Astrocyte (in vitro differentiated cells and primary cell): Measurements from ENCODE around the gene STK39. TPM values are rescaled to one million over a fixed set of nuclear protein-coding genes. Genes with fewer than 3 reads are reported as not detected.

Source experiments
- DNase-seq: peaks from one replicate; pipeline ENCODE4 v3.0.0-alpha.2; 2010; ENCODE audit warnings: low read depth
- FAIRE-seq: peaks from 2 replicates; lab custom pipeline; 2011; peaks lifted over from hg19 to GRCh38; lab: Jason Lieb, UNC
- H2AFZ ChIP-seq: 2 replicates; pipeline ENCODE4 v1.6.0; 2012; ENCODE audit warnings: low read depth, low read length, inconsistent platforms
- H3K27ac ChIP-seq: 2 replicates; pipeline ENCODE4 v1.5.1; 2011; ENCODE audit warnings: low read depth, low read length, inconsistent platforms
- H3K27me3 ChIP-seq: 2 replicates; pipeline ENCODE4 v1.6.0; 2011; ENCODE audit warnings: low read length, inconsistent platforms; ENCODE audit not compliant: insufficient read depth
- H3K36me3 ChIP-seq: 2 replicates; pipeline ENCODE4 v1.5.1; 2011; ENCODE audit warnings: low read length, inconsistent platforms; ENCODE audit not compliant: insufficient read depth
- H3K4me1 ChIP-seq: 2 replicates; pipeline ENCODE4 v1.5.1; 2011; ENCODE audit warnings: low read length, inconsistent platforms; ENCODE audit not compliant: insufficient read depth
- H3K4me2 ChIP-seq: 2 replicates; pipeline ENCODE4 v1.6.0; 2012; ENCODE audit warnings: low read length, inconsistent platforms
- H3K4me3 ChIP-seq: 2 replicates; pipeline ENCODE4 v1.5.1; 2011; ENCODE audit warnings: low read depth, mild to moderate bottlenecking, low read length, inconsistent platforms; ENCODE audit not compliant: insufficient read depth
- H3K79me2 ChIP-seq: 2 replicates; pipeline ENCODE4 v1.6.0; 2012; ENCODE audit warnings: mild to moderate bottlenecking, low read length, inconsistent platforms; ENCODE audit not compliant: insufficient read depth
- H3K9ac ChIP-seq: 2 replicates; pipeline ENCODE4 v1.6.0; 2012; ENCODE audit warnings: mild to moderate bottlenecking, low read length, inconsistent platforms
- H3K9me3 ChIP-seq: 2 replicates; pipeline ENCODE4 v1.5.1; 2012; ENCODE audit warnings: low read depth, mild to moderate bottlenecking, low read length, inconsistent platforms; ENCODE audit not compliant: insufficient read depth
- H4K20me1 ChIP-seq: 2 replicates; pipeline ENCODE4 v1.6.0; 2012; ENCODE audit warnings: low read length, inconsistent platforms; ENCODE audit not compliant: insufficient read depth
- H3K27ac Mint-ChIP-seq: one replicate; pipeline ENCODE4 v1.8.0; 2021; ENCODE audit warnings: mild to moderate bottlenecking, mixed read lengths; ENCODE audit not compliant: unreplicated experiment
- H3K27me3 Mint-ChIP-seq: one replicate; pipeline ENCODE4 v1.8.0; 2021; ENCODE audit warnings: low read depth, mixed read lengths; ENCODE audit not compliant: unreplicated experiment
- H3K36me3 Mint-ChIP-seq: one replicate; pipeline ENCODE4 v1.8.0; 2021; ENCODE audit warnings: low read depth, mixed read lengths; ENCODE audit not compliant: unreplicated experiment
- H3K4me1 Mint-ChIP-seq: one replicate; pipeline ENCODE4 v1.8.0; 2021; ENCODE audit warnings: low read depth, mixed read lengths; ENCODE audit not compliant: unreplicated experiment
- H3K4me3 Mint-ChIP-seq: one replicate; pipeline ENCODE4 v1.8.0; 2021; ENCODE audit warnings: mild to moderate bottlenecking, moderate library complexity, mixed read lengths; ENCODE audit not compliant: unreplicated experiment
- H3K9me3 Mint-ChIP-seq: one replicate; pipeline ENCODE4 v1.8.0; 2021; ENCODE audit warnings: mild to moderate bottlenecking, mixed read lengths; ENCODE audit not compliant: unreplicated experiment
- CTCF ChIP-seq: IDR thresholded peaks from 2 replicates; pipeline ENCODE4 v1.5.1; 2011; ENCODE audit warnings: low read depth, mild to moderate bottlenecking, inconsistent platforms, low read length, moderate library complexity; ENCODE audit not compliant: insufficient read depth
- EZH2 ChIP-seq: IDR thresholded peaks from 2 replicates; pipeline ENCODE4 v1.6.1; 2012; ENCODE audit warnings: mild to moderate bottlenecking, low read length, inconsistent platforms; ENCODE audit not compliant: insufficient read depth
- total RNA-seq: library from RNA; stranded (reverse); gene quantifications from 2 replicates; pipeline ENCODE4 v1.2.1, GENCODE V29; 2021

STK39 gene
- total RNA-seq, 1 donor from 2014 or later: 23.4 TPM

- Histone ChIP-seq H3K36me3 (peaks cover 6% of the 10 kb centered on the region), H3K27me3 (no peaks in the 10 kb centered on the region), H4K20me1 (no peaks in the 10 kb centered on the region), H3K9me3 (no peaks in the 10 kb centered on the region), H3K4me1 (no peaks in the 10 kb centered on the region), H3K27ac (no peak overlapping the region), H2AFZ (no peak overlapping the region), H3K79me2 (no peaks in the 10 kb centered on the region), H3K9ac (no peak overlapping the region), H3K4me2 (no peak overlapping the region), H3K4me3 (no peak overlapping the region)
- Mint-ChIP-seq H3K36me3 (peaks cover 8% of the 10 kb centered on the region), H3K27ac (no peak overlapping the region), H3K9me3 (no peaks in the 10 kb centered on the region), H3K27me3 (no peaks in the 10 kb centered on the region), H3K4me3 (no peak overlapping the region), H3K4me1 (peaks cover 5% of the 10 kb centered on the region)
- TF ChIP-seq EZH2: no peak
- no peak for TF ChIP-seq CTCF
- DNase-seq (no peak), FAIRE-seq (no peak)
Observed at GRCh38 chr2:168025487-168026202, 221.8 kb downstream of the STK39 start.

DNA sequence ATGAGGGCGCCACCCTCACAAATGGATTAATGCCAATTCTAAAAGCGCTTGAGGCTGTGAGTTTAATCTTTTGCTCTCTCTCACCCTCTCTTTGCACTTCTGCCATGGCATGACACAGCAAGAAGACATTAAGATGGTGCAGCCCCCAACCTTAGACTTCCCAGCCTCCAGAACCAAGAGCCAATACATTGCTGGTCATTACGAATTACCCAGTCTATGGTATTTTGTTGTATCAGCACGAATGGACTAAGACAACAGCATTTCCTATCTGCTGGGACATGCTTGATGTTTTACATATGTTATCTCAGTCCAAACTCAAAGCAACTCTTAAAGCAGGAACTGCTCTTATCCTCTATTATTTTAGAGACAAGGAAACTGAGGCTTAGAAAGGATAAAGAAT is 222.9 kb downstream of the STK39 start:
- peaks cover 8% of the 10 kb centered on the region for H3K36me3 Mint-ChIP-seq
- no peak overlapping the region for H3K27ac ChIP-seq
- H3K27me3 Mint-ChIP-seq: no peaks in the 10 kb centered on the region
- H3K9me3 ChIP-seq: no peaks in the 10 kb centered on the region
- H3K9ac ChIP-seq: no peak overlapping the region
- H3K27me3 ChIP-seq: no peaks in the 10 kb centered on the region
- DNase-seq (no peak), FAIRE-seq (no peak)
- H3K36me3 ChIP-seq: peaks cover 6% of the 10 kb centered on the region
- TF ChIP-seq CTCF (no peak), EZH2 (no peak)
- no peaks in the 10 kb centered on the region for H3K4me1 ChIP-seq
- H2AFZ ChIP-seq: no peak overlapping the region
- no peak overlapping the region for H3K4me3 Mint-ChIP-seq
- H3K9me3 Mint-ChIP-seq: no peaks in the 10 kb centered on the region
- no peak overlapping the region for H3K4me3 ChIP-seq
- no peaks in the 10 kb centered on the region for H3K79me2 ChIP-seq
- no peaks in the 10 kb centered on the region for H3K4me1 Mint-ChIP-seq
- H4K20me1 ChIP-seq: no peaks in the 10 kb centered on the region
- no peak overlapping the region for H3K27ac Mint-ChIP-seq
- H3K4me2 ChIP-seq: no peak overlapping the region
